ENCODE data around the gene SLC43A2. TPM values are rescaled to one million over a fixed set of nuclear protein-coding genes. Genes with fewer than 3 reads are reported as not detected.

The SLC43A2 gene
- total and polyA plus RNA-seq, 2 of the 13 experiments (the other 11 are each of a cell fraction or from before 2014, with no cell fraction given), result 7.3 to 20.0 TPM

Small RNA genes within 50 kb of the gene (small RNA-seq; reads per million reads assigned to genes)
- gene RN7SL105P (ENCODE audit: insufficient read depth in 2 of 3, insufficient read length in 3 of 3, low read depth in 2 of 3, low replicate concordance in 1 of 3), result 0 reads per million in 3 experiments

Other genes starting within 250 kb of the SLC43A2 start
- 256 and 504 TPM in 2 replicates for gene YWHAE, start 228.6 kb downstream of the SLC43A2 start, total RNA-seq (2016; rRNA removed; fragmentation: Illumina TruSeq; extraction: Trizol)
- gene YWHAE, start 228.6 kb downstream of the SLC43A2 start, polyA plus RNA-seq (2011; rRNA removed), result 249 and 335 TPM in 2 replicates
- 54.2 and 66.2 TPM in 2 replicates for gene CRK, start 172.6 kb downstream of the SLC43A2 start, total RNA-seq (2016; rRNA removed; fragmentation: Illumina TruSeq; extraction: Trizol)
- gene CRK, start 172.6 kb downstream of the SLC43A2 start, polyA plus RNA-seq (2011; rRNA removed), result 42.3 and 47.4 TPM in 2 replicates
- 22.7 and 27.9 TPM in 2 replicates for gene MYO1C, start 136.1 kb downstream of the SLC43A2 start, total RNA-seq (2016; rRNA removed; fragmentation: Illumina TruSeq; extraction: Trizol)
- 40.8 and 59.8 TPM in 2 replicates for gene MYO1C, start 136.1 kb downstream of the SLC43A2 start, polyA plus RNA-seq (2011; rRNA removed)
- 4.3 and 4.8 TPM in 2 replicates for gene INPP5K, start 112.2 kb downstream of the SLC43A2 start, total RNA-seq (2016; rRNA removed; fragmentation: Illumina TruSeq; extraction: Trizol)
- gene INPP5K, start 112.2 kb downstream of the SLC43A2 start, polyA plus RNA-seq (2011; rRNA removed), result 9.3 and 9.6 TPM in 2 replicates
- 14.3 and 15.5 TPM in 2 replicates for gene PITPNA, start 66.0 kb downstream of the SLC43A2 start, total RNA-seq (2016; rRNA removed; fragmentation: Illumina TruSeq; extraction: Trizol)
- 20.7 and 23.7 TPM in 2 replicates for gene PITPNA, start 66.0 kb downstream of the SLC43A2 start, polyA plus RNA-seq (2011; rRNA removed)
- gene SCARF1, start 16.9 kb upstream of the SLC43A2 start, total RNA-seq (2016; rRNA removed; fragmentation: Illumina TruSeq; extraction: Trizol), result 0.24 TPM in 1 of 2 replicates, not detected in the other
- 0.71 and 0.72 TPM in 2 replicates for gene SCARF1, start 16.9 kb upstream of the SLC43A2 start, polyA plus RNA-seq (2011; rRNA removed)
- 4.7 and 6.6 TPM in 2 replicates for gene RILP, start 21.0 kb upstream of the SLC43A2 start, total RNA-seq (2016; rRNA removed; fragmentation: Illumina TruSeq; extraction: Trizol)
- gene RILP, start 21.0 kb upstream of the SLC43A2 start, polyA plus RNA-seq (2011; rRNA removed), result 8.1 and 9.4 TPM in 2 replicates
- gene PRPF8, start 56.0 kb upstream of the SLC43A2 start, total RNA-seq (2016; rRNA removed; fragmentation: Illumina TruSeq; extraction: Trizol), result 112 and 318 TPM in 2 replicates
- 179 and 195 TPM in 2 replicates for gene PRPF8, start 56.0 kb upstream of the SLC43A2 start, polyA plus RNA-seq (2011; rRNA removed)
- gene TLCD2, start 81.5 kb upstream of the SLC43A2 start, total RNA-seq (2016; rRNA removed; fragmentation: Illumina TruSeq; extraction: Trizol), result 0.84 and 1.1 TPM in 2 replicates
- gene TLCD2, start 81.5 kb upstream of the SLC43A2 start, polyA plus RNA-seq (2011; rRNA removed), result 0.90 and 1.2 TPM in 2 replicates
- gene WDR81, start 95.9 kb upstream of the SLC43A2 start, total RNA-seq (2016; rRNA removed; fragmentation: Illumina TruSeq; extraction: Trizol), result 12.5 and 16.7 TPM in 2 replicates
- 9.1 and 15.1 TPM in 2 replicates for gene WDR81, start 95.9 kb upstream of the SLC43A2 start, polyA plus RNA-seq (2011; rRNA removed)
- 123 and 309 TPM in 2 replicates for gene SERPINF2, start 114.0 kb upstream of the SLC43A2 start, total RNA-seq (2016; rRNA removed; fragmentation: Illumina TruSeq; extraction: Trizol)
- gene SERPINF2, start 114.0 kb upstream of the SLC43A2 start, polyA plus RNA-seq (2011; rRNA removed), result 548 and 871 TPM in 2 replicates
- 418 and 853 TPM in 2 replicates for gene SERPINF1, start 133.2 kb upstream of the SLC43A2 start, total RNA-seq (2016; rRNA removed; fragmentation: Illumina TruSeq; extraction: Trizol)
- gene SERPINF1, start 133.2 kb upstream of the SLC43A2 start, polyA plus RNA-seq (2011; rRNA removed), result 2,101 and 2,733 TPM in 2 replicates
- 9.8 and 11.3 TPM in 2 replicates for gene SMYD4, start 201.1 kb upstream of the SLC43A2 start, total RNA-seq (2016; rRNA removed; fragmentation: Illumina TruSeq; extraction: Trizol)
- gene SMYD4, start 201.1 kb upstream of the SLC43A2 start, polyA plus RNA-seq (2011; rRNA removed), result 7.4 and 7.9 TPM in 2 replicates
- gene RPA1, start 201.2 kb upstream of the SLC43A2 start, total RNA-seq (2016; rRNA removed; fragmentation: Illumina TruSeq; extraction: Trizol), result 13.9 and 53.3 TPM in 2 replicates
- gene RPA1, start 201.2 kb upstream of the SLC43A2 start, polyA plus RNA-seq (2011; rRNA removed), result 25.6 and 37.6 TPM in 2 replicates

Data from HepG2 (cell line).